HL-60 (cell line): ENCODE data around the gene SUMO4.

Source experiments
- DNase-seq, 2 experiments: peaks; one replicate each; pipeline ENCODE4 v3.0.0-alpha.2; 2010 to 2020; ENCODE audit warnings: low read depth in 1 of 2, low spot score in 1 of 2
- H3K27ac ChIP-seq: fragments of 250-450 bp; sonication (Bioruptor Pico); replicated peaks from 2 replicates; pipeline ENCODE4 v1.5.1; 2020; ENCODE audit warnings: mild to moderate bottlenecking, moderate library complexity
- H3K27me3 ChIP-seq: fragments of 250-450 bp; sonication (Bioruptor Pico); 2 replicates; pipeline ENCODE4 v1.5.1; 2021; ENCODE audit warnings: mild to moderate bottlenecking, moderate library complexity; ENCODE audit not compliant: insufficient read depth, poor library complexity, severe bottlenecking
- H3K4me3 ChIP-seq: replicated peaks from 2 replicates; pipeline ENCODE4 v1.5.1; 2011; ENCODE audit warnings: mild to moderate bottlenecking, control low read depth, low read length; ENCODE audit not compliant: insufficient read depth
- GABPA ChIP-seq: IDR thresholded peaks from 2 replicates; pipeline ENCODE4 v1.6.1; 2012; ENCODE audit warnings: low read depth
- POLR2AphosphoS5 ChIP-seq: IDR thresholded peaks from 2 replicates; pipeline ENCODE4 v1.6.1; 2012; ENCODE audit warnings: low read depth
- REST ChIP-seq: IDR thresholded peaks from 2 replicates; pipeline ENCODE4 v1.6.1; 2012; ENCODE audit warnings: low read depth; ENCODE audit not compliant: insufficient replicate concordance
- SPI1 ChIP-seq: IDR thresholded peaks from 2 replicates; pipeline ENCODE4 v1.6.1; 2012; ENCODE audit warnings: low read depth, mild to moderate bottlenecking, borderline replicate concordance
- TF ChIP-seq, protein P1 (sequence below): IDR thresholded peaks from one replicate; pipeline ENCODE4 v1.5.1; 2011; ENCODE audit warnings: low read length, control low read depth, inconsistent platforms; ENCODE audit not compliant: insufficient read depth

Gene SUMO4

GRCh38 chr6:149393002-149393679 is 6.9 kb upstream of the SUMO4 start:
- Histone ChIP-seq H3K27me3 (no peaks in the 10 kb centered on the region), H3K4me3 (no peak overlapping the region), H3K27ac (no peak overlapping the region)
- DNase-seq = no peak
- TF ChIP-seq GABPA (no peak), POLR2AphosphoS5 (no peak), SPI1 (no peak), REST (no peak)
- TF ChIP-seq, protein P1, sequence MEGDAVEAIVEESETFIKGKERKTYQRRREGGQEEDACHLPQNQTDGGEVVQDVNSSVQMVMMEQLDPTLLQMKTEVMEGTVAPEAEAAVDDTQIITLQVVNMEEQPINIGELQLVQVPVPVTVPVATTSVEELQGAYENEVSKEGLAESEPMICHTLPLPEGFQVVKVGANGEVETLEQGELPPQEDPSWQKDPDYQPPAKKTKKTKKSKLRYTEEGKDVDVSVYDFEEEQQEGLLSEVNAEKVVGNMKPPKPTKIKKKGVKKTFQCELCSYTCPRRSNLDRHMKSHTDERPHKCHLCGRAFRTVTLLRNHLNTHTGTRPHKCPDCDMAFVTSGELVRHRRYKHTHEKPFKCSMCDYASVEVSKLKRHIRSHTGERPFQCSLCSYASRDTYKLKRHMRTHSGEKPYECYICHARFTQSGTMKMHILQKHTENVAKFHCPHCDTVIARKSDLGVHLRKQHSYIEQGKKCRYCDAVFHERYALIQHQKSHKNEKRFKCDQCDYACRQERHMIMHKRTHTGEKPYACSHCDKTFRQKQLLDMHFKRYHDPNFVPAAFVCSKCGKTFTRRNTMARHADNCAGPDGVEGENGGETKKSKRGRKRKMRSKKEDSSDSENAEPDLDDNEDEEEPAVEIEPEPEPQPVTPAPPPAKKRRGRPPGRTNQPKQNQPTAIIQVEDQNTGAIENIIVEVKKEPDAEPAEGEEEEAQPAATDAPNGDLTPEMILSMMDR = no peak

- Histone ChIP-seq H3K27me3 (no peaks in the 10 kb centered on the region), H3K4me3 (no peak overlapping the region), H3K27ac (no peak overlapping the region)
- DNase-seq = no peak
- TF ChIP-seq SPI1 (no peak), POLR2AphosphoS5 (no peak), REST (no peak), GABPA (no peak)
- TF ChIP-seq, protein P1 = no peak
Measured at GRCh38 chr6:149395185-149395584, 4.9 kb upstream of the SUMO4 start.

DNA sequence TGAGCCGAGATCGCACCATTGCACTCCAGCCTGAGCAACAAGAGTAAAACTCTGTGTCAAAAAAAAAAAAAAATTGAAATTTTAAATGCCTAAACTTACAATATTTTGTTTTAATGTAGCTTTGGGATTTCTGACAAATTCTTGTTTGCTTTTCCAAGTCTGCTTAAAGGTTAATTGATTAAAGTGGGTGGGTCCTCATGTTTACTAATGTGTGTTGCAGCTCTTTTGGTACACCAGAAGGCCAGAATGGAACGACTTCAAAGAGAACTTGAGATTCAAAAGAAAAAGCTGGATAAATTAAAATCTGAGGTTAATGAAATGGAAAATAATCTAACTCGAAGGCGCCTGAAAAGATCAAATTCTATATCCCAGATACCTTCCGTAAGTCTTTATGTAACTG is 2.7 kb upstream of the SUMO4 start:
- TF ChIP-seq REST = no peak
- no peak for TF ChIP-seq GABPA
- TF ChIP-seq POLR2AphosphoS5 = no peak
- TF ChIP-seq SPI1 = no peak
- TF ChIP-seq, protein P1 = no peak
- Histone ChIP-seq H3K4me3 (no peak overlapping the region), H3K27me3 (no peaks in the 10 kb centered on the region), H3K27ac (no peak overlapping the region)
- DNase-seq = no peak
